Psoas muscle (tissue), 8 donors: ENCODE measurements around the gene FARP2. TPM values are rescaled to one million over a fixed set of nuclear protein-coding genes. Genes with fewer than 3 reads are reported as not detected.
"Not testable (repeated sequence)": the region's sequence is repeated elsewhere in the genome, so short reads cannot be mapped to it uniquely, and the experiment has no call there.

Experiments
- ATAC-seq, 4 donors: fragments of 200-7000 bp; cut with Tn5 transposase; one replicate each; pipeline ENCODE4 v1.9.1; 2020; ENCODE audit warnings: moderate library complexity in 3 of 4, mild to moderate bottlenecking in 2 of 4
- DNase-seq, 2 donors: peaks; one replicate each; pipeline ENCODE4 v3.0.0-alpha.2; 2020
- H3K27ac ChIP-seq: fragments of 200-600 bp; one replicate; pipeline ENCODE4 v1.8.0; 2022
- H3K27me3 ChIP-seq, 3 donors: fragments of 200-600 bp in 1 of 3; one replicate each; pipeline versions ENCODE4 v1.6.1 to v1.8.0; 2013 to 2022; ENCODE audit warnings: low read length in 2 of 3, mild to moderate bottlenecking in 2 of 3, moderate library complexity in 1 of 3; ENCODE audit not compliant: insufficient read depth in 3 of 3
- H3K36me3 ChIP-seq, 2 donors: fragments of 200-600 bp in 1 of 2; one replicate each; pipeline versions ENCODE4 v1.6.1 to v1.8.0; 2013 to 2022; ENCODE audit warnings: low read depth in 1 of 2, mild to moderate bottlenecking in 1 of 2, moderate library complexity in 1 of 2; ENCODE audit not compliant: insufficient read depth in 1 of 2
- H3K4me1 ChIP-seq: fragments of 200-600 bp; one replicate; pipeline ENCODE4 v1.8.0; 2022
- H3K4me3 ChIP-seq: fragments of 200-600 bp; one replicate; pipeline ENCODE4 v1.8.0; 2022; ENCODE audit warnings: mild to moderate bottlenecking
- H3K9me3 ChIP-seq: fragments of 200-600 bp; one replicate; pipeline ENCODE4 v1.8.0; 2022
- WGBS, 3 donors: extraction: QIAGEN DNeasy Blood & Tissue Kit; methylation state at CpG; one replicate each; pipeline versions ENCODE4 v1.1.6 to v1.1.7; 2013; 5-methylcytosine and 5-hydroxymethylcytosine counted together
- intact Hi-C, 2 donors: fragments of 100-400 bp; cut with DNase I; formaldehyde crosslinking; loops; one replicate each; pipeline versions ENCODE4 v1.11.0 to v1.14.2; 2022
- polyA plus RNA-seq, 3 donors: library from polyadenylated mRNA; stranded (reverse); fragments of 200-250 nt; gene quantifications; one replicate each; pipeline ENCODE4 v1.2.3, GENCODE V29; 2013
- total RNA-seq, 4 donors: library from RNA; stranded (reverse); fragmentation: NEBNext Ultra II Directional in 2 of 4; extraction: Animal tissue kit (Norgen Biotek cat#: 25700) in 2 of 4; gene quantifications; one replicate each; pipeline versions ENCODE4 v1.2.1 to v1.2.4, GENCODE V29; 2021 to 2023
- TF ChIP-seq, protein P1 (sequence below): fragments of 200-600 bp; IDR thresholded peaks from one replicate; pipeline ENCODE4 v1.8.0; 2022; ENCODE audit warnings: antibody characterized with exemption
- donor health status: healthy with polysubstance abuse.
- donor health status: DM: no; HTN: no; CAD: no; lungs with moderate emphysema.
- donor health status: Bipolar disorder and iron deficiency.
- donor health status: healthy.
- donor health status: DM: yes; HTN: yes; CAD: no.
- donor health status: DM: no; HTN: no; CAD: no.
- donor health status: DM: no; HTN: no; CAD: no.
- donor health status: DM: yes; HTN: yes; CAD: no.

Gene FARP2
- total and polyA plus RNA-seq, 7 donors: 5.8 to 18.4 (median 17.4) TPM

DNA sequence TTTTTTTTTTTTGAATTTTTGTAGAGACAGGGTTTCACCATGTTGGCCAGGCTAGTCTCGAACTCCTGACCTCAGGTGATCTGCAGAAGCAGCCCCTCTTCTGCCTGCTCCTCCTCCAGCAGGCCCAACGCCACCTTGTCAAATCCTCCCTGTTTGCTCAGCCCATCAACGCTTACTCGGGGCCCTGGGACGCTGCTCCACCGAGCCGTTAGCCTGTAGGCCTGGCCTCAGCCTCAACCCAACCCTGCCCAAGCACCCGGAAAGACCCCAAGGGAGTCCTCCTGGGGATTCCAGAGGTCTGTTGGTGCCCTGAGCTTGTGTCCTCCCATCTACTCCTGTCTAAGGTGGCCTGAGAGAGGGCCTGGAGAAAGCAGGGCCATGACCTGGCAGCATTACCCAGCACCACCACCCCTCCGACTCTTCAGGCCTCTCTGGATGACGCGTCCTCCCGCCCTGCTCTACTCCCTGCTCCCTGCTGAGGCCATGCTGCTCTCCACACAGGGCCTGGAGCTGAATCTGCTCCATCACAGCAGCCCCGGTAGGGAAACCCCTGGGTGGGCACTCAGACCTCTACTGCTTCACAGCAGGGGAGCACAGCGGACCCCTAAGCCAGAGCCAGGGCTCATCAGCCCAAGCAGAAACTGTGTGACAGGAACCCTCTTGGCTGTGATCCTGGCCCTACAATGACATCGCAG, 149.1 kb downstream of the FARP2 start:
- Histone ChIP-seq H3K27ac (peak overlapping the region; percentile 94), H3K36me3 (peaks cover 0 to 13% of the 10 kb centered on the region in 2 donors), H3K27me3 (no peaks in the 10 kb centered on the region), H3K4me1 (peaks cover 71% of the 10 kb centered on the region), H3K9me3 (no peaks in the 10 kb centered on the region), H3K4me3 (peak overlapping the region; percentile 85)
- intact Hi-C loops: loop anchor here in 1 of 2 donors (5.0 kb wide), 3 partner anchors 107 to 188 kb away; partner anchors contain the start of genes FARP2, HDLBP and SEPTIN2
- peak in 1 of 2 donors; percentile 70 for DNase-seq
- WGBS, 3 donors: 42 to 62% (median 49%) methylated on average over 15 of the region's 15 CpGs
- ATAC-seq: peak; percentile 3 to 18 (median 16)
- TF ChIP-seq, protein P1, sequence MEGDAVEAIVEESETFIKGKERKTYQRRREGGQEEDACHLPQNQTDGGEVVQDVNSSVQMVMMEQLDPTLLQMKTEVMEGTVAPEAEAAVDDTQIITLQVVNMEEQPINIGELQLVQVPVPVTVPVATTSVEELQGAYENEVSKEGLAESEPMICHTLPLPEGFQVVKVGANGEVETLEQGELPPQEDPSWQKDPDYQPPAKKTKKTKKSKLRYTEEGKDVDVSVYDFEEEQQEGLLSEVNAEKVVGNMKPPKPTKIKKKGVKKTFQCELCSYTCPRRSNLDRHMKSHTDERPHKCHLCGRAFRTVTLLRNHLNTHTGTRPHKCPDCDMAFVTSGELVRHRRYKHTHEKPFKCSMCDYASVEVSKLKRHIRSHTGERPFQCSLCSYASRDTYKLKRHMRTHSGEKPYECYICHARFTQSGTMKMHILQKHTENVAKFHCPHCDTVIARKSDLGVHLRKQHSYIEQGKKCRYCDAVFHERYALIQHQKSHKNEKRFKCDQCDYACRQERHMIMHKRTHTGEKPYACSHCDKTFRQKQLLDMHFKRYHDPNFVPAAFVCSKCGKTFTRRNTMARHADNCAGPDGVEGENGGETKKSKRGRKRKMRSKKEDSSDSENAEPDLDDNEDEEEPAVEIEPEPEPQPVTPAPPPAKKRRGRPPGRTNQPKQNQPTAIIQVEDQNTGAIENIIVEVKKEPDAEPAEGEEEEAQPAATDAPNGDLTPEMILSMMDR: no peak

DNA sequence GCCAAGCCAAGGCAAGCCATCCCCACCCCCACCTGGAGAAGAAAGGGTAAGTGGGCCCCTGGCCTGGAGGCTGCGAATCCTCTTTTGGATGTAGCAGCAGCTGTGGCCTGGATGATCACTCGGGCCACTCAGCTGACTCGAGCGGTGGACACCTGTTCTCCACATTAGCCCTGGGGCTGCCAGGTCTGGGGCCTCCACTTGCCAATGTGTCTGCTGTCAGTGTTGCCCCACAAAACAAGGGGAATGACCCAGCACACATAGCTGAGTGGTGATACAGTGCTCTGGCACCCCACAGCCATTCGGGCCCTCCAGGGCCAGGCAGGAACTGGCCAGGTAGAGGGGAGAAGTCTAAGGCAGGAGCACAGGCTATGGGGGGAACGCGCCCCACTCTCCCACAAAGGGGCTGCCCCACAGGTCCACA, 149.7 kb downstream of the FARP2 start:
- intact Hi-C loops: loop anchor here in 1 of 2 donors (5.0 kb wide), 3 partner anchors 107 to 188 kb away; partner anchors contain the start of genes FARP2, HDLBP and SEPTIN2
- peaks cover 65% of the 10 kb centered on the region for H3K4me1 ChIP-seq
- H3K9me3 ChIP-seq: no peaks in the 10 kb centered on the region
- H3K36me3 ChIP-seq: peaks cover 0 to 9% of the 10 kb centered on the region in 2 donors
- no peaks in the 10 kb centered on the region for H3K27me3 ChIP-seq
- peak overlapping the region; percentile 85 for H3K4me3 ChIP-seq
- peak overlapping the region; percentile 94 for H3K27ac ChIP-seq
- DNase-seq (peak; percentile 82 to 95), ATAC-seq (peak; percentile 72 to 78 (median 74))
- 36 to 52% (median 52%) methylated on average over 7 of the region's 7 CpGs for WGBS, 3 donors
- TF ChIP-seq, protein P1: no peak

DNA sequence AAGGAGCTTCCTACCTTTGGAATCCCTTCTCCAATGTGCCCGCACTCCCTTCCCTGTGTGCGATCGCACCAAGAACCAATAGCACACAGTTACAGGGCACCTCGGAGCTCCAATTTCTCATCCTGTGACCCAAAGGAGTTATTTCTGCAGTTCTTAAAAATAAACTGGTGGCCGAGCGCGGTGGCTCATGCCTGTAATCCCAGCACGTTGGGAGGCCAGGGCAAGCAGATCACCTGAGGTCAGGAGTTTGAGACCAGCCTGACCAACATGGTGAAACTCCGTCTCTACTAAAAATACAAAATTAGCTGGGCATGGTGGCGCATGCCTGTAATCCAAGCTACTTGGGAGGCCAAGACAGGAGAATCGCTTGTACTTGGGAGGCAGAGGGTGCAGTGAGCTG, 150.2 kb downstream of the FARP2 start:
- peaks cover 60% of the 10 kb centered on the region for H3K4me1 ChIP-seq
- peak overlapping the region; percentile 94 for H3K27ac ChIP-seq
- intact Hi-C loops: loop anchor here in 1 of 2 donors (5.0 kb wide), 3 partner anchors 106 to 189 kb away; partner anchors contain the start of genes FARP2, HDLBP and SEPTIN2
- not testable (repeated sequence) for H3K9me3 ChIP-seq, DNase-seq, H3K36me3 ChIP-seq, H3K27me3 ChIP-seq
- 30 to 46% (median 38%) methylated on average over 11 of the region's 11 CpGs for WGBS, 3 donors
- H3K4me3 ChIP-seq: peak overlapping the region; percentile 85
- peak; percentile 0 to 20 (median 8) for ATAC-seq

DNA sequence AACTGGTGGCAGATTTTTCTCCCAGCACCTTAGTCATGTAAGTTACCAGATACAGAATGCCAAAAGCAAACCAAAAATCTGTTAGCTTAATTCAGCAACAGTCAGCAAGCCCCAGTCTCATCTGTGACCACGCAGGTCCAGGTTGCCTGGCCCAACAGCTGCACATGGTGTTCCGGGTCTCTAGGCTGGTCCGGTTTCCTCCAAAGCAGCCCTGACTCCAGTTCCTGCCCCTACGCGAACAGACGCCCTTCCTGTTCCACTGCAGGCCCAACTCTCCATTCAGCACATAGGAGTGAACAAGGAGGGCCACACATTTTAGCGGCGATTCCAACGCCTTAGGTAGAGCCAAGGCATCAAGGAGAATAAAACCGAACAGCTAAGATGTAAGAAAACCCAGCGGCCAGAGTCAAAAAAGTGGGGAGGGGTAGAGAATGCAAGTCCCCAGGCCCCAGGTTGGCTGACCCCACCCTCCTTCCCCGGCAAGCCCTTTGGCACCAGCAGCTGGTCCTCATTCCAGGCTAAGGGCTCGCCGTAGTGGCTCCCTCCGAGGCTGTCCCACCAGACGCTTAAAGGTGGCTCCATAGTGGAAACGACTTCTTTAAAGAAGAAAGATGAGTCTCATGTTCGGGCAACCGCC, 150.8 kb downstream of the FARP2 start:
- intact Hi-C loops: loop anchor here in 1 of 2 donors (5.0 kb wide), 3 partner anchors 105 to 190 kb away; partner anchors contain the start of genes FARP2, HDLBP and SEPTIN2
- peak overlapping the region; percentile 94 for H3K27ac ChIP-seq
- peaks cover 55% of the 10 kb centered on the region for H3K4me1 ChIP-seq
- H3K4me3 ChIP-seq: peak overlapping the region; percentile 85
- TF ChIP-seq, protein P1: no peak
- DNase-seq: no peak
- peaks cover 0 to 12% of the 10 kb centered on the region in 2 donors for H3K36me3 ChIP-seq
- H3K27me3 ChIP-seq: no peaks in the 10 kb centered on the region
- ATAC-seq: no peak
- 13 to 24% (median 20%) methylated on average over 19 of the region's 19 CpGs for WGBS, 3 donors
- H3K9me3 ChIP-seq: no peaks in the 10 kb centered on the region
